HL-60/S4 (cell line): ENCODE data around the gene WDR1.
"Not testable (repeated sequence)": the region's sequence is repeated elsewhere in the genome, so short reads cannot be mapped to it uniquely, and the experiment has no call there.

Experiments used
- in situ Hi-C: fragments of 300-500 bp; cut with MboI; formaldehyde crosslinking; loops from 2 replicates; pipeline ENCODE4 v1.14.3; 2022; ENCODE audit warnings: low sequenced_read_pairs

WDR1 gene

GRCh38 chr4:10134141-10134540 is 17.5 kb upstream of the WDR1 start:
- in situ Hi-C loops = no loop called here

GRCh38 chr4:10131202-10131601 is 14.6 kb upstream of the WDR1 start:
- in situ Hi-C loops = no loop called here

GRCh38 chr4:10130178-10130888 is 13.7 kb upstream of the WDR1 start:
- in situ Hi-C loops = no loop called here

- in situ Hi-C loops = no loop called here
These were observed 12.9 kb upstream of the WDR1 start for GRCh38 chr4:10129196-10130177.

GRCh38 chr4:10128761-10129160 is 12.2 kb upstream of the WDR1 start:
- in situ Hi-C loops = no loop called here

GRCh38 chr4:10127531-10127930 is 10.9 kb upstream of the WDR1 start:
- in situ Hi-C loops = not testable (repeated sequence)

- in situ Hi-C loops = no loop called here
These were observed 7.8 kb upstream of the WDR1 start for GRCh38 chr4:10124167-10124930.

GRCh38 chr4:10123227-10124101 is 6.9 kb upstream of the WDR1 start:
- in situ Hi-C loops = no loop called here

GRCh38 chr4:10122236-10122932 is 5.8 kb upstream of the WDR1 start:
- in situ Hi-C loops = no loop called here

- in situ Hi-C loops = no loop called here
These were observed 5.1 kb upstream of the WDR1 start for GRCh38 chr4:10121568-10122208.

GRCh38 chr4:10120943-10121567 is 4.5 kb upstream of the WDR1 start:
- in situ Hi-C loops = no loop called here

- in situ Hi-C loops = no loop called here
These were observed 3.2 kb upstream of the WDR1 start for GRCh38 chr4:10119773-10120172.

- in situ Hi-C loops = no loop called here
These were observed 2.7 kb upstream of the WDR1 start for GRCh38 chr4:10119278-10119677.

- in situ Hi-C loops = no loop called here
These were observed 1.7 kb upstream of the WDR1 start for GRCh38 chr4:10118048-10119004.

GRCh38 chr4:10117359-10118047 is 904 bp upstream of the WDR1 start:
- in situ Hi-C loops = no loop called here

GRCh38 chr4:10115797-10116568 is 616 bp downstream of the WDR1 start:
- in situ Hi-C loops = no loop called here
